Measurements from ENCODE around the gene SYNGR3.

SYNGR3 gene

DNA sequence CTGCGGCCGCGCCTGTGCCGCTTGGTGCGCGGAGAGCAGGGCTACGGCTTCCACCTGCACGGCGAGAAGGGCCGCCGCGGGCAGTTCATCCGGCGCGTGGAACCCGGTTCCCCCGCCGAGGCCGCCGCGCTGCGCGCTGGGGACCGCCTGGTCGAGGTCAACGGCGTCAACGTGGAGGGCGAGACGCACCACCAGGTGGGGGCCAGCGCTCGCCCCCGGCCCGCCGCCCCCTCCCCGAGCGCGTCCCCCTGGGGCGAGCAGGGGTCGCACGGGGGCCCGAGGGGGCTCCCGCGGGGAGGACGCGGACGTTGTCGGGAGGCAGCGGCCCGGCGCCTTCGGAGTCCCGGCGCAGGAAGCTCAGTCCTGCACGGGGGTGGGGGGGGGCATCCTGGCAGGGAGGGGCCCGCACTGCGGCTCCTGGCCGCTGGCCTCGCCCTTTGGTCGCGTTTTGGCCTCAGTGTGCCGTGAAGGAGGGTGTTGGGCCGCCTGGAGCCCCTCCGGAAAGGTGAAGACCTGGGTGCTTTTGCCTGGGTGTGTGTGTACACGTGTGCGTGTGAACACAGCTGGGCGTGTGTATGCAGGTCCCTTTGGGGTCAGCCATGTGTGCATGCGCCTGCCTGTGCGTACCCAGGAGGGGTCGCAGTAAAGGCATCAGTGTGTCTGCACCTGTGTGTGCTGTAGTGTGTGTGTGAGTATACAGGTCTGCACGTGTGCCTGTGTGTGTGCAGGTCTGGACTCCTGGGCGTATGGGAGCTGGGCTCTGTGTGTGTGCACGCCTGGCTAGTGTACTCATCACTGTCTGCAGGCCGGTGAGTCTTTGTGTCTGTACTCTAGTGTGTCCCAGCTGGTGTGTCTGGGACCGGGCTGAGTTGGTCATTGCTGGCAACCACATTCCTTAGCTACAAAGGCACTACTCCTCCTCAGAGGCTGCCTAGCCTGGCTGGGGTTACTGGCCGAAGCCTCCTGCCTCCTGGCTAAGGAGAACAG is 37.5 kb downstream of the SYNGR3 start:
- DNase-seq: no peak

DNA sequence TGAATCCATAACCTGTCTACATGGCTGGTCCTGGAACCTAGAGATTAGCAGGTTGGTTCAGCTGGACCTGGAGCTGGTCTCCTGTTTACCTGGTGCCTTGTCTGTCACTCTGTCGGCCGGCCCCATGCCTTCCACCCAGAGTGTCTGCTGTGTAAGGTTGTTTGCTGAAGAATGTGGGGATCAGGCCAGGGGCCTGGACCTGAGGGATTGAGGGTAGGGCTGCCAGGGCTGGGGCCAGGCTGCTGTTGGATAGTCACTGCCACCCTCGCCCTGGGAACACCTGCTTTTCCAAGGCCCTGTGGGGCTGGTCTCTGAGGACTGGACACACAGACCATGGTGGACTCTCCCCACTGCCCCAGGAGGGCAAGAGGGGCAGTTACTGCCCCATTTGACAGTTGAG is 38.4 kb downstream of the SYNGR3 start:
- no peak for DNase-seq

DNA sequence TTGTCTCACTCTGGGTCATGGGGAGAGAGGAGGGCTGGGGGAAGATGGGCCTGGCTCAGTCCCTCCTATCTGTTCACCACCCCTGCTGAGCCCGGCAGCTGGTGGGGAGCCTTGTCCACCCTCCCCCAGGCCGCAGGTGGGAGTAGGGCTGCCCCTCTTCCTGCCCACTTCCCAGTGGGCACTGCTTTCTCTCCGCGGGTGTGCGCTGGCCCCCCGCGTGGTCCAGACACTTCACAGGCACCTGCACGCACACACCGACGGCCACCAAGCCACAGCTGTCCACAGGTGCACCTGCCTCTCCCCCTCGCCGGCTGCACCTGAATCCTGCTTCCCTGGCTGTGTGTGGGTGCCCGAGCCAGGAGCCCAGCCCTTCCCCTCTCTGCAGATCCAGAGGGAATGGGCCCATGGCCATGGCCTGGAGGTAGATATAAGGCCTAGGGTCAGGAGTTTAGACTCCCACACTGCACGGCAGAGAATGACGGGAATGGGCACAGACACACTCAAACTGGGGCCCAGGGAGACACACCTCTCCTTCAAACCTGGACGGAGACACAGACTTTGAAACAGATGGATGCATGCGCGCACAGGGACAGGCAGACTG is 39.0 kb downstream of the SYNGR3 start:
- DNase-seq: no peak

DNA sequence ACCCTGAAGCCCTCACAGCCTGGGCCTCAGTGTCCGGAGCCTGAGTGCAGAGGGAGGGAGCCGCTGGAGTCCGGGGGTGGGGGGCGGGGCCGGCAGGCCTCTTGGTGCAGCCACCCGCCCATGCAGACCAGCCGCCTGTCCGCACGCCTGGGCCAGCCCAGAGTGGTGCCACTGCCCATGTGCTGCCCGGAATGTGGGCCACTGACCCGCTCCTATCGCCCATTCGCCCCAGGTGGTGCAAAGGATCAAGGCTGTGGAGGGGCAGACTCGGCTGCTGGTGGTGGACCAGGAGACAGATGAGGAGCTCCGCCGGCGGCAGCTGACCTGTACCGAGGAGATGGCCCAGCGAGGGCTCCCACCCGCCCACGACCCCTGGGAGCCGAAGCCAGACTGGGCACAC is 39.6 kb downstream of the SYNGR3 start:
- DNase-seq: no peak

DNA sequence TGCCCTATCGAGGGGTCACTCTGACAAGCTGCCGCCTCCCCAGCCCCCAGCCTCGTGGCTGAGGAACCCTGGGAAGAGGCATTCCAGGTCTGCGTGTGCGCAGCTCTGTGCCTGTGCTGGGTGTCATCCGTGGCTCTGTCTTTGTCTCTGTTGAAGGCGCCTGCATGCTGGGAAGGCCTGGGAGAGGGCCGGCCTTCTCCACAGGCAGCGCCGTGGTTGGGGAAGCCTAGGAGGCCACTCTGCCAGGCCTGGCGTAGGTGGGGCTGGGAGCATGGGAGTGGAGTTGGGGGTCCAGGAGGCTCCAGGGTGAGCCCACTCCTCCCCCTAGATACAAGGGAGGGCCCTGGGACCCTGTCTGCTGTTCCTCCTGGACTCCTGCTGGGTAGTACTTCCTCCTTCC is 40.3 kb downstream of the SYNGR3 start:
- no peak for DNase-seq

DNA sequence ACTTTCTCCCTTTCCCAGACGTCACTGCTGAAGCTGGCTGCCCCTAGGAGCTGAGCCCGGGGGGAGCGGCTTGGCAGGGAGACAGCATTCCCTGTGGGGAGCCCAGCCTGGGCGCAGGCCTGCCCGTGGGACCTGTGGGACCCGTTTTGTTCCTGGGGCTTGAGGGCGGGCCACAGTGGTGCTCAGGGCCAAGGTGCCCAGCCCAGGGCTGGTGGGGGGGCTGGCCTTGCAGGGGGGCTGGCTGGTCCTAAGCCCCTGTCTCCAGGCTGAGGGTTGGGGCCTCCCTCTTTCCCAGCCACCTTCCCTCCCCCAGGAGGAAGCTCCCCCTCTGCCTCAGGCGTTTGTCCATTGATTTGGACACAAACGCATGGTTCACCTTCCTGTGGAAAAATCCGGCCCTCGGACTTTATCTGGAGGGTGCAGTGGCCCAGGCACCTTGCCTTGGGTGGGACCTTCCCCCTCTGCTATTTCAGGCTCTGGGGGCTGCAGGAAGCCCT is 41.4 kb downstream of the SYNGR3 start:
- DNase-seq: no peak

DNA sequence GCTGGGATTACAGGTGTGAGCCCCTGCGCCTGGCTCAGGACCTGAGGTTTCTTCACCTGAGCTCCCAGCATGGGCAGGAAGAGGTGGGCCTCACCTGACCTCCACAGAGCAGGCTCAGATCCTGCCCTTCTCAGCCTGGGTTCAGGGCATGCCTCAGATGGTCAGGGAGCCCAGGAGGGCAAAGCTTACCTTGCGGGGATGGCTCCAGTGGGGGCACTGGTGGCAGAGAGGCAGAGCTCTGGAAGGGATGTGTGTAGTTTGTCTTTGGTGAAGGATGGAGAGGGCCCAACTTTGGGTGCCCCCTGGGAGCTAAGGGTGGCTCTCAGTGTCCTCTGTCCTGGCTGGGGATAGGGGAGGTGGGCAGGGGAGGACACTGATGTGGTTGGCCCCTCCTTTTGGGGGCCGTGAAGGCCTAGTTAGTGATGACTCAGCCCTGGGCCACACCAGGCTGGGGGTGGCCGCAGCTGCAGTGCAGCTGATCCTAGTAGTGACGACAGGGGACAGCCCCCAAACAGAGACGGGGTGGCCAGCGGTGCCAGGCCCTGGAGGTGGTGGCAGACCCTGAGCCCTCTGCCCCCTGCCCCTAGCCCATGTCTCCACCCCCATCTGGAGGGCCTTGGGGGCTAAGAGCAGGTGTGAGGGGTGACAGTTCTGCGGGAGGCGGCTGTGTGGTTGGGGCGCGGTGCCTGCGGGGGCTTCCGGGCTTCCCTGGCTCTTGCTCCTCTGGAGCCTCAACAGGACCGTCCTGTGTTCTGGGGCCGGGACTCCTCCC is 42.7 kb downstream of the SYNGR3 start:
- peak in 41 of 56 donors; percentile 14 to 83 (median 43) for DNase-seq

DNA sequence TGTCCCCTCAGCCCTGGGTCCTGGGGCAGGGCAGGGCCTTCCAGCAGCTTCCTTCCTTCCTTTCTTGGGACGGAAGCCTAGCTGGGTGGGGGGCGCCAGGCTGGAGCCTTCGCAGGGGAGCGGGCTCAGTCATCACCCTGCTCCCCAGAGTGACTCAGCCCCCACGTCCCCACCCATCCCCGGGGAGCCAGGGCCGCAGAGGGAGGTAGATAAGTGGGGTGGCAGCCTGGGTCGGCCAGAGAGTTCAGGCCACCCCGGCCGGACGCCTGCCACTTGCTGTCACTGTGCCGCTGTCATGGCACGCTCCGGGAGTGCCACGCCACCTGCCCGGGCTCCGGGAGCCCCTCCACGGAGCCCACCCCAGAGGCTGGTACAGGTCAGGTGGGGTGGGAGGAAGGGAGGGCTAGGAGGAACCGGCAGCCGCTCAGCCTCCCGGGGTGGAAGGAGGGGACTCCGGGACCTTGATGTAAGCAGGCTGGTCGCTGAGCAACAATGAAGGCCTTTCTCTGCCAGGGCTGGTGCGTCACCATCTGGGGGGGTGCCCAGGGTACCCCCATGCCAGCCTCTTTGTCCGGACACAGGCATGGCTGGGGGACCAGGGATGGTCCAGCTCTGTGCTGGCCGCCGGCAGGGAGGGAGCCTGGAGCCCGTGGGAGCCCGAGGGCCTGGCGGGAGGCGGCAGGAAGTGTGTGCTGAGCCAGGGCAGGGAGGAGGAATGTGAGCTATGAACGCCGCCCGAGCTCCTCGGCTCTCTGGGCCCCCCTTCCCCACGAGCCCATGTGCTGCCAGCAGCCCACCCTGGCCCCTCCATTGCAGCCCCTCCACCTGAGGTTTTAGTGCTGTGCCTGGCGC is 43.5 kb downstream of the SYNGR3 start:
- DNase-seq: peak; percentile 39 to 98 (median 90)

DNA sequence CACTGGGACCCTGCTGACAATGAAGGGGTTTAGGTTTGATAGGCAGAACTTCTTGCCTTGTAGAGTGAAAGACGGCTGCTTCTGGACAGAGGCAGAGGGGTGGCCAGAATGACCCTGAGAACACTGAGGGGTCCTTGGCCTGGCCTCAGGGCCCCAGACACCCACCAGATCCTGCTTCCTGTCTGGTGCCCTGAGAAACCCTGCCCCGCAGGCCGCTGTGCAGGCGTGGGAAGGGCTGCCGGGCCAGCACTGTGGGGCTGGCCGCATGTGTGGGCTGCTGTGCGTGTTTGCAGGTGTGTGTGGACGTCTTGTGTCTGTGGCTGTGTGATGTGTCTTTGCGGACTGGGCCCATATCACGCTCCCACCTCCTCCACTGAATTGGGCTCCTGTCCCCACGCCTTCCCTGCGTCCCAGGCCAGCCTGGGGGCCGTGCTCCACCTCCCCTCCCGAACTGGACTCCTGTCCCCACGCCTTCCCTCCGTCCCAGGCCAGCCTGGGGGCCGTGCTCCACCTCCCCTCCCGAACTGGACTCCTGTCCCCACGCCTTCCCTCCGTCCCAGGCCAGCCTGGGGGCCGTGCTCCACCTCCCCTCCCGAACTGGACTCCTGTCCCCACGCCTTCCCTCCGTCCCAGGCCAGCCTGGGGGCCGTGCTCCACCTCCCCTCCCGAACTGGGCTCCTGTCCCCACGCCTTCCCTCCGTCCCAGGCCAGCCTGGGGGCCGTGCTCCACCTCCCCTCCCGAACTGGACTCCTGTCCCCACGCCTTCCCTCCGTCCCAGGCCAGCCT is 44.3 kb downstream of the SYNGR3 start:
- DNase-seq: peak in 2 of 56 donors; percentile 32 to 37

DNA sequence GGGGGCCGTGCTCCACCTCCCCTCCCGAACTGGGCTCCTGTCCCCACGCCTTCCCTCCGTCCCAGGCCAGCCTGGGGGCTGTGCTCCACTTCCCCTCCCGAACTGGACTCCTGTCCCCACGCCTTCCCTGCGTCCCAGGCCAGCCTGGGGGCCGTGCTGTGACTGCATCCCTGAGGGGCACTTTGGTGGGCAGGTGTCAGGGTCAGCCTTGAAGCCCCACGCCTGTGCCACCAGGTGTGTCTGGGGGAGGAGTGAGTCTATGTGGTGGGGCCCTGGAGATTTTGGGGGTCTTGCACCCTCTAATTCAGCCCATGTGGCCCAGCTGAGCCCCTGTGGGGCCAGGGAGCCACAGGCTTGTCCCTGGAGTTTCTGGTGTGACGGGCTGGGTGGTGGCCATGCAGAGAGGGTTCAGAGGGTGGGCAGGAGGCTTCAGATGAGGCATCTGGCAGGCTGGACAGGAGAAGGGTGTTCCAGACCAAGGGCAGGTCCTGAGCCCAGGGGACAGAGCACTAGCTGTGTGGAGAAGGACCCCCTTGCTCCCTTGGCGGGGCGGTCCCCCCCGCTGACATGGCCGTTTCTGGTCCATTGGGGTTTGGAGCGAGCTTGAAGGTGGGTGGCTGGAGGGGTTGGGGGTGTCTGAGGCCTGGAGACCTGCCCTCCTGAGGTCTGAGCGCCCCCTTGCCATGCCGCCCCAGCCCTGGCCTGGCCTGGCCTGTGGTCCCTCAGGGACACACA is 45.1 kb downstream of the SYNGR3 start:
- DNase-seq: no peak

DNA sequence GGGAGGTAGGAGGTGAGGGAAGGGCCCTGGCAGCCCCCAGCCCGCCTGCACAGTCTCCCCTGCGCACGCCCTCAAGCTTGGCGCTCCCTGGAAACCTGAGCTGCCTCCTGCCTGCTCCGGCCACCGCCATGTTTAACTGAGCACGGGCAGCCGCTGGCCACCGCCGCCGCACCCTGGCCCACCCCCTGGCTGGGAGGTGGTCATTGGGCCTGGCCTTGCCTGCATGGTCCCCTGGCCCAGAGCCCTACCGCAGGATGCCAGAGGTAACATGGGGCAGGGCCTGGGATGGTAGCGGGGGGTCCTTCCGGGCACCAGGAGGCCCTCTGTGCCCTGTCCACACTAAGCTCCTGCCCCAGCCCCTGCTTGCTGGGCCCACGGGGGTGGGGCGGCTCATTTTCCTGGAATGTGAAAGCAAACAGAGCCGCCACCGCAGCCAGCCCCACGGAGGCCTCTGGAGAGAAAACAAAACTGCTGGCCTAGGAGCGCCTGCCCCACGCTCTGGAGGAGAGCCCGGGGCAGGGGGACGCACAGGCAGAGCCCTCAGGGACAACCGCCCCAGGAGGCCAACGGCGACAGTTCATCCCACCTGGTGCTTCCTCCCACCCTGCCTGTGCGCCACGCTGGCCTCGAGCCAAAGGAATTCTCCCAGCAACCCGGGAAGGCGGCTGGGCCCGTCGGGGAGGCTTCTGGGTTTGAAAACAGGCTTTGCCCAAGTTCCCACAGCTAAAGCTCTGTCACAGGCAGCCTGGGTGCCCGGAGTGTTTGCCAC is 45.8 kb downstream of the SYNGR3 start:
- peak in 4 of 56 donors; percentile 10 to 43 (median 28) for DNase-seq

DNA sequence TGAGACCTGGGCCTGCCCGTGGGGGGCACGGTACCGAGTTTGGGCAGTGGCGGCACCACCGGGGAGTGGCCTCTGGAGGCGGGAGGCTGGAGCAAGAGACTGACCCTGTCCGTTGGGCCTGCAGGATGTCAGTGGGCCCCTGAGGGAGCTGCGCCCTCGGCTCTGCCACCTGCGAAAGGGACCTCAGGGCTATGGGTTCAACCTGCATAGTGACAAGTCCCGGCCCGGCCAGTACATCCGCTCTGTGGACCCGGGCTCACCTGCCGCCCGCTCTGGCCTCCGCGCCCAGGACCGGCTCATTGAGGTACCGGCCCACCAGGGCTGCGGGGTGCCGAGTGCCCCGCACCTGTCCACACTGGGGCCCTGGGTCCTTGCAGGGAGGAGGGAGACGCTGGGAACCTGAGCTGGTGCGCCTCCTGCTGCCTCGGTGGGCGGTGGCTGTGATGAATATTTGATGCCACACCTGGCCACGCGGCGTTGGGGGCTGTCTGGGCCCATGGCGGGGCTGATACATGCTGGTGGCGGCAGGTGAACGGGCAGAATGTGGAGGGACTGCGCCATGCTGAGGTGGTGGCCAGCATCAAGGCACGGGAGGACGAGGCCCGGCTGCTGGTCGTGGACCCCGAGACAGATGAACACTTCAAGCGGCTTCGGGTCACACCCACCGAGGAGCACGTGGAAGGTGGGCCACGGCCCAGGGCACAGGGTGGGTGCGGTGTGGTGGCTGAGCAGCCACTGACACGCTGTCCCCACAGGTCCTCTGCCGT is 46.6 kb downstream of the SYNGR3 start:
- DNase-seq: no peak

DNA sequence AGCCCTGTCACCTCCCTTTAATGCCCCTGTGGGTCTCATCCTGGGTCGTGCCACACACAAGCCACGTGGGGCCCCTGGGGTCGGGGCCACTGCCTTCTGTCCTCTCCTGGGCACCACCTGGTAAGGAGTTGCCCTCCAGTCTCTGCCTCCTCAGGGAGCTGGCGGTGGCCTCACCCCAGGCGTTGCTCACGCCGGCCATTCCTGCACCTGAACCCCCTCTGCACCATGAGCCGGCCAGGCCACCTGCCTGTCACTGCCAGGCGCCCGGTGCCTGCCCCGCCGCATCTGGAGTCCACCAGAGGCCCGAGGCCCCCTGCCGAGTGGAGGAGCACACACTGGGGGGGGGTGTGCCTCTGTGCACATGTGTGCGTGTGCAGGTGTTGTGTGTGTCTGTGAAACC is 47.3 kb downstream of the SYNGR3 start:
- no peak for DNase-seq

DNA sequence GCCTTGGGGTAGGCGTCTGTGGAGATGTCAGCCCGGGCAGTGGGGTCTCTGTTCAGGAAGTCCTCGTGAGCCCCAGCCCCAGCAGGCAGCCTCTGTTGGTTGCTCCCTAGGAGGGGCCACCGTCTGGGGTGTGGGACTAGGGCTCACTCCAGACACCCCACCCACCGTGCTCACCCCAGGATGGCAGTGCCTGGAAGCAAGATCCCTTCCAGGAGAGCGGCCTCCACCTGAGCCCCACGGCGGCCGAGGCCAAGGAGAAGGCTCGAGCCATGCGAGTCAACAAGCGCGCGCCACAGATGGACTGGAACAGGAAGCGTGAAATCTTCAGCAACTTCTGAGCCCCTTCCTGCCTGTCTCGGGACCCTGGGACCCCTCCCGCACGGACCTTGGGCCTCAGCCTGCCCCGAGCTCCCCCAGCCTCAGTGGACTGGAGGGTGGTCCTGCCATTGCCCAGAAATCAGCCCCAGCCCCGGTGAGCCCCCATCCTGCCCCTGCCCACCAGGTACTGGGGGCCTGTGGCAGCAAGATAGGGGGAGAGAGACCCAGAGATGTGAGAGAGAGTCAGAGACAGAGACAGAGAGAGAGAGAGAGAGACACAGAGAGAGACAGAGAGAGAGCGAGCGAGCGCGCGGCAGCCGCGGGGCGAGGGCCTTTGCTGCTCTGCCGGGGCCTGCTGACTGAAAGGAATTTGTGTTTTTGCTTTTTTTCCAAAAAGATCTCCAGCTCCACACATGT is 48.0 kb downstream of the SYNGR3 start:
- no peak for DNase-seq

DNA sequence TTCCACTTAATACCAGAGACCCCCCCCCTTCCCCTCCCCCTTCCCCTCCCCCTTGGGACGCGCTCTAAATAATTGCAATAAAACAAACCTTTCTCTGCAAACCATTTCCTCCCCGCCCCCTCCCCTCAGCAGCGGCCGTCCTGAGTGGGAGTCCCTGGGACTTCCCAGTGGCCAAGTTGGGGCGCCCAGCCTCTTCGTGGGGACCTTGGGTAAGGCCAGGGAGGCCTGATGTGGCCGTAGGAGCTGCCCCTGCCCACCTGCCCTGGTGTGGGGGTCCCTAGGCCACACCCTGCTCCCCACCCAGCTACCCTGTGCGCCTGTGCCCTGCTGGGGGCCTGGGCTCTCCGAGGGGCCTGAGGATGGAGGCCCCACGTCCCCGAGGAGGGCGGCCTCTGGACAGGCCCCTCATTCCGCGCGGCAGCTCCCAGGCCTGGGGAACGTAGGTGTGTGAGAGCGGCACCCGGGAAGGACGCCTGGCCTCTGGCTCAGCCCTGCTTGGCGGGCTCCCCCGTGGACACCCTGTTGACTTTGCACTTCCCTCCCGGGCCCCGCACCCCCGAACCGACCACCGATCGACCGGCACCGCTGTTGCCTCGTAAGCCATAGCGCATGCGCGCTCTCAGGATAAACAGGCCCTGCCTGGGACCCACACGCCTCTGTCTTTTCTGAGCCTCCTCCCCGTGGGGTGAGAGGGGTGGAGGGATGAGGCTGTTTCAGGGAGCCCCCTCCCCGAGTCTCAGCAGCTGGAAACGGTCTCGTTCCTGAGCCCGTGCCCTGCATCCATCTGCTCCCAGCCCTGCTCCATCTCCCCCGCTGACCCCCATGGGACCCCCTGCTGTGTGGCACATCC is 48.8 kb downstream of the SYNGR3 start:
- DNase-seq: no peak
